AG09319 (cell line): ENCODE data around the gene PLAA.

ENCODE experiments used
- DNase-seq: peaks from one replicate; pipeline ENCODE4 v3.0.0-alpha.2; 2010; ENCODE audit warnings: low read depth; ENCODE audit errors: extremely low read depth
- CTCF ChIP-seq: IDR thresholded peaks from 2 replicates; pipeline ENCODE4 v1.5.1; 2011; ENCODE audit warnings: low read depth, mild to moderate bottlenecking, inconsistent platforms, low read length, moderate library complexity

PLAA gene

GRCh38 chr9:26949637-26950069 lies 2.6 kb upstream of the PLAA start:
- no peak for DNase-seq
- TF ChIP-seq CTCF: no peak

GRCh38 chr9:26947736-26948135 lies 694 bp upstream of the PLAA start:
- DNase-seq: no peak
- TF ChIP-seq CTCF: no peak

- DNase-seq: no peak
- no peak for TF ChIP-seq CTCF
Measured at GRCh38 chr9:26945591-26945990, 1.5 kb downstream of the PLAA start.

- no peak for DNase-seq
Measured at GRCh38 chr9:26940779-26941178, 6.3 kb downstream of the PLAA start.

GRCh38 chr9:26939955-26940711 lies 6.9 kb downstream of the PLAA start:
- no peak for TF ChIP-seq CTCF
- DNase-seq: no peak

More at GRCh38 chr9:26940779-26941178, 6.3 kb downstream of the PLAA start:
- TF ChIP-seq CTCF: no peak

GRCh38 chr9:26937816-26938371 lies 9.1 kb downstream of the PLAA start:
- DNase-seq: no peak
- TF ChIP-seq CTCF: no peak

- no peak for TF ChIP-seq CTCF
- no peak for DNase-seq
Measured at GRCh38 chr9:26935847-26936246, 11.2 kb downstream of the PLAA start.
